Fibroblast of lung (primary cell): ENCODE data around the gene NR1I3. TPM values are rescaled to one million over a fixed set of nuclear protein-coding genes. Genes with fewer than 3 reads are reported as not detected.
A peak's percentile ranks its signal among the peaks of the same experiment; 100 is the strongest.

ENCODE experiments used
- DNase-seq, 2 donors: peaks; one replicate each; pipeline versions ENCODE4 v3.0.0 to v3.0.0-alpha.2; 2010; ENCODE audit warnings: low read depth in 2 of 2
- H2AFZ ChIP-seq: 2 replicates; pipeline ENCODE4 v1.5.1; 2012; ENCODE audit warnings: low read length, control low read depth, inconsistent platforms
- H3K27ac ChIP-seq: 2 replicates; pipeline ENCODE4 v1.5.1; 2011; ENCODE audit warnings: low read length, control low read depth; ENCODE audit not compliant: insufficient read depth
- H3K27me3 ChIP-seq: 2 replicates; pipeline ENCODE4 v1.5.1; 2011; ENCODE audit warnings: mild to moderate bottlenecking, low read length; ENCODE audit not compliant: control insufficient read depth, insufficient read depth
- H3K36me3 ChIP-seq: 2 replicates; pipeline ENCODE4 v1.5.1; 2011; ENCODE audit warnings: low read length; ENCODE audit not compliant: control insufficient read depth, insufficient read depth
- H3K4me1 ChIP-seq: 2 replicates; pipeline ENCODE4 v1.5.1; 2011; ENCODE audit warnings: low read length; ENCODE audit not compliant: control insufficient read depth, insufficient read depth; ENCODE audit errors: extremely low read depth
- H3K4me2 ChIP-seq: 2 replicates; pipeline ENCODE4 v1.5.1; 2011; ENCODE audit warnings: low read length, control low read depth; ENCODE audit not compliant: insufficient read depth; ENCODE audit errors: extremely low read depth
- H3K4me3 ChIP-seq, 4 experiments: fragments of 200-600 bp in 1 of 4; sonication (generic) in 1 of 4; replicated peaks in 1 of 4; 2 replicates each; pipeline ENCODE4 v1.5.1; 2011 to 2016; ENCODE audit warnings: low read length in 4 of 4, low read depth in 3 of 4, mild to moderate bottlenecking in 3 of 4, control low read depth in 2 of 4, inconsistent platforms in 1 of 4, mixed read lengths in 1 of 4; ENCODE audit not compliant: insufficient read depth in 1 of 4; ENCODE audit errors: control extremely low read depth in 1 of 4
- H3K79me2 ChIP-seq: 2 replicates; pipeline ENCODE4 v1.5.1; 2012; ENCODE audit warnings: mild to moderate bottlenecking, low read length, inconsistent platforms; ENCODE audit not compliant: control insufficient read depth, insufficient read depth
- H3K9ac ChIP-seq: 2 replicates; pipeline ENCODE4 v1.5.1; 2011; ENCODE audit warnings: mild to moderate bottlenecking, low read length, control low read depth; ENCODE audit not compliant: insufficient read depth
- H3K9me3 ChIP-seq: 2 replicates; pipeline ENCODE4 v1.5.1; 2012; ENCODE audit warnings: low read depth, low read length; ENCODE audit not compliant: control insufficient read depth, insufficient read depth
- H4K20me1 ChIP-seq: 2 replicates; pipeline ENCODE4 v1.5.1; 2011; ENCODE audit warnings: low read length; ENCODE audit not compliant: control insufficient read depth, insufficient read depth; ENCODE audit errors: extremely low read depth
- EZH2 ChIP-seq: IDR thresholded peaks from 2 replicates; pipeline ENCODE4 v1.5.1; 2012; ENCODE audit warnings: low read length, control low read depth, mild to moderate bottlenecking; ENCODE audit errors: missing control alignments
- polyA plus RNA-seq, 2 donors: library from polyadenylated mRNA; depleted of rRNA in 1 of 2; stranded (reverse) in 1 of 2; unstranded in 1 of 2; fragments of >200 nt; gene quantifications; 2 replicates each; pipeline ENCODE4 v1.2.1, GENCODE V29; 2011 to 2012; ENCODE audit warnings: missing spikeins in 1 of 2
- total RNA-seq: library from RNA; depleted of rRNA; stranded (reverse); fragments of >200 nt; gene quantifications from 2 replicates; pipeline ENCODE4 v1.2.1, GENCODE V29; 2014
- TF ChIP-seq, protein P1 (sequence below), 2 donors: IDR thresholded peaks in 1 of 2; conservative IDR thresholded peaks in 1 of 2; 1 replicate in 1 of 2; 2 replicates in 1 of 2; pipeline ENCODE4 v1.5.1; 2011 to 2012; ENCODE audit warnings: low read length in 2 of 2, control low read depth in 1 of 2, inconsistent platforms in 1 of 2, low read depth in 1 of 2, mild to moderate bottlenecking in 1 of 2

Gene NR1I3
- total and polyA plus RNA-seq, 2 donors (not counting 1 experiment from before 2014, with no cell fraction given): not detected

DNA sequence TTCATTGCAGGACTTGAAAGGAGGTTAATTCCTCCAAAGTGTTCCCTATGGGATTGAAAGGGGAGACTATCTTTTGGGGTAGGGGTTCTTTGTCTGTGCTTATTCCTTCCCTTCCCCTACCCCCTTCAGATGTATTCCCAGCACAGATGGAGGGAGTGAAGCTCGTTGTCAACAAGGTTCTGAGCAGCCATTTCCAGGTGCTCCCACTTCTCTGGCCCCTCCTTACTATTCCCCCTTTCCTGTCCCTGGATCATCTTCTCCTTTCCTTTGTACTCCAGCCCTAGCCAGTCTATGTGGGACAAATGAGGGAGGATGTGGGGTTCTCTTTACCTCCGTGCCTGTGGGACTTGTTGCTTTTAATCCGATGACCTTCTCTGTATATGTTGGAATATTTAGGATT is 11.2 kb downstream of the NR1I3 start:
- peaks cover 8% of the 10 kb centered on the region for H3K36me3 ChIP-seq
- H3K9ac ChIP-seq: peak overlapping the region; percentile 25
- H2AFZ ChIP-seq: no peak overlapping the region
- H3K79me2 ChIP-seq: no peaks in the 10 kb centered on the region
- no peaks in the 10 kb centered on the region for H3K27me3 ChIP-seq
- H3K9me3 ChIP-seq: no peaks in the 10 kb centered on the region
- peak overlapping the region; percentile 74 to 98 (median 88) for H3K4me3 ChIP-seq
- H3K4me2 ChIP-seq: peak overlapping the region; percentile 98
- H3K27ac ChIP-seq: peak overlapping the region; percentile 62
- DNase-seq: no peak
- TF ChIP-seq EZH2: no peak
- TF ChIP-seq, protein P1, sequence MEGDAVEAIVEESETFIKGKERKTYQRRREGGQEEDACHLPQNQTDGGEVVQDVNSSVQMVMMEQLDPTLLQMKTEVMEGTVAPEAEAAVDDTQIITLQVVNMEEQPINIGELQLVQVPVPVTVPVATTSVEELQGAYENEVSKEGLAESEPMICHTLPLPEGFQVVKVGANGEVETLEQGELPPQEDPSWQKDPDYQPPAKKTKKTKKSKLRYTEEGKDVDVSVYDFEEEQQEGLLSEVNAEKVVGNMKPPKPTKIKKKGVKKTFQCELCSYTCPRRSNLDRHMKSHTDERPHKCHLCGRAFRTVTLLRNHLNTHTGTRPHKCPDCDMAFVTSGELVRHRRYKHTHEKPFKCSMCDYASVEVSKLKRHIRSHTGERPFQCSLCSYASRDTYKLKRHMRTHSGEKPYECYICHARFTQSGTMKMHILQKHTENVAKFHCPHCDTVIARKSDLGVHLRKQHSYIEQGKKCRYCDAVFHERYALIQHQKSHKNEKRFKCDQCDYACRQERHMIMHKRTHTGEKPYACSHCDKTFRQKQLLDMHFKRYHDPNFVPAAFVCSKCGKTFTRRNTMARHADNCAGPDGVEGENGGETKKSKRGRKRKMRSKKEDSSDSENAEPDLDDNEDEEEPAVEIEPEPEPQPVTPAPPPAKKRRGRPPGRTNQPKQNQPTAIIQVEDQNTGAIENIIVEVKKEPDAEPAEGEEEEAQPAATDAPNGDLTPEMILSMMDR (conservative IDR thresholded peaks at IDR 0.05 in 1 of 2, IDR thresholded peaks at IDR 0.05 in 1 of 2; ENCODE audit: low read depth in 1 of 2, low read length in 2 of 2): no peak
- H4K20me1 ChIP-seq: no peaks in the 10 kb centered on the region
- peaks cover 6% of the 10 kb centered on the region for H3K4me1 ChIP-seq

DNA sequence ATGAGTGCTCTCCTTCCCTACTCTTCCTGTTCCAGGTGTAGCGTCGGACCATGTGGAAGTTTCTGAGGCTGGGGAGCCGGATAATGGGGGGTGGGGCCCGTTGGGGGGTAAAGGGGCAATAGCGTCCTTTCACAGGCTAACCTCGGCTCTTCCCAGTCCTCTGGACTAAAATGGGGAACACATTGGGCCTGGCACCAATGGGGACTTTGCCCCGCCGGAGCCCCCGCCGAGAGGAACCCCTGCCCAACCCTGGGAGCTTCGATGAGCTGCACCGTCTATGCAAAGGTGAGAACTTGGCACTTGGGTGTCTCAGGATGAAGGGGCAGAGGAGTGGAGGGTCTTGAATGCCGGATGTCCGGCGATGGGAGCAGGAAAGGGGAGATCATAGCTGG is 11.7 kb downstream of the NR1I3 start:
- Histone ChIP-seq H3K9me3 (no peaks in the 10 kb centered on the region), H3K4me1 (peaks cover 6% of the 10 kb centered on the region), H3K36me3 (peaks cover 8% of the 10 kb centered on the region), H3K9ac (peak overlapping the region; percentile 57), H4K20me1 (no peaks in the 10 kb centered on the region), H2AFZ (peak overlapping the region; percentile 96), H3K27me3 (no peaks in the 10 kb centered on the region), H3K27ac (peak overlapping the region; percentile 62), H3K79me2 (no peaks in the 10 kb centered on the region), H3K4me2 (peak overlapping the region; percentile 98), H3K4me3 (peak overlapping the region; percentile 74 to 98 (median 88))
- TF ChIP-seq, protein P1 (conservative IDR thresholded peaks at IDR 0.05 in 1 of 2, IDR thresholded peaks at IDR 0.05 in 1 of 2; ENCODE audit: low read depth in 1 of 2, low read length in 2 of 2): no peak
- no peak for DNase-seq

DNA sequence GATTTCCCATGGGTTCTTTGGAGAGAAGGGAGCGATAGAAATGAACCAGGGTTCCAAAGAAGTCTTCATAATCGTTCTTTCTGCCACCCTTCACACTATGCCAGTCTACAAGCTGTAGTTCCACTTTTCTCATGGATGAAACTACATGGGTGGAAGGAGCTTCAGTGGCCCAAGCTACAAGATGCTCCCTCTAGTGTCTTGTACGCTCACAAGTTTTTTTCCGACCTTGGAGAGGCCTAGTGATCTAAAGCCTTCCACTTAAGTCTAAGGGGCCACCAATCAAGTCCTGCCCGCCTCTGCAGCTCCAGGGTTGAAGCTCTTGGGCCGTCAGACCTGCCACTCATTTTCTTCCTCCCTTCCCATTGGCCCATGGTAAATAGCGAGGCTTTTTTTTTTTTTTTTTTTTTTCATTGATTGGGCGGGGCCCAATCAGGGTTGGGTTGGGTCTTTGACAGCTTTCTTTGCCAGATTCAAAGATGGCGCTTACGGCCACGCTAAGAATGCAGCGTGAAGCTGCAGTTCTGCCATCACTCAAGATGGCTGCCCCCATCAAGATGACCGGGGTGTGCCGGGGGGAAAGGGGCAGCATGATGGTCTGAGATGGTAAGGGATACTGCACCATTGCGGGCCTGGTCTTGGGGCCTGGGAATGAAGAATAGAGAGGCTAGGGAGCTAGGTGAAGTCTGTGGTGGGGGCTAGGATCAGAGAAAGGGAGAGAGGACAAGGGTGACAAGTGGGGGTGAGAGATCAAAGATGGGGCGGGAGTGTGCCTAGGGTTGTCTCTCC is 12.3 kb downstream of the NR1I3 start, which contains the start of gene TOMM40L:
TOMM40L (plus strand) TSS at position 527 of the 786 bp plus-strand sequence. CDS start 430 bp downstream, outside the sequence.
- DNase-seq: peak; percentile 99 to 100
- Histone ChIP-seq H3K27me3 (no peaks in the 10 kb centered on the region), H3K79me2 (no peaks in the 10 kb centered on the region), H3K9ac (peak within 1 kb of the TSS; percentile 57), H3K4me2 (peak within 1 kb of the TSS; percentile 98), H3K4me1 (peaks cover 6% of the 10 kb centered on the region), H3K4me3 (peak within 1 kb of the TSS; percentile 74 to 98 (median 88)), H3K9me3 (no peaks in the 10 kb centered on the region), H3K36me3 (peaks cover 8% of the 10 kb centered on the region), H4K20me1 (no peaks in the 10 kb centered on the region), H2AFZ (peak within 1 kb of the TSS; percentile 96), H3K27ac (peak within 1 kb of the TSS; percentile 62)
- no peak for TF ChIP-seq EZH2
- TF ChIP-seq, protein P1 (conservative IDR thresholded peaks at IDR 0.05 in 1 of 2, IDR thresholded peaks at IDR 0.05 in 1 of 2; ENCODE audit: low read depth in 1 of 2, low read length in 2 of 2): peak; percentile 65 to 77
